H1 (cell line): ENCODE measurements around the gene MRPS30. TPM values are rescaled to one million over a fixed set of nuclear protein-coding genes. Genes with fewer than 3 reads are reported as not detected.

Experiments used
- CTCF ChIA-PET: fragments of 300-600 bp; sonication (Branson Sonifier 250); formaldehyde crosslinking; loops from one replicate; lab custom pipeline; 2021; ENCODE audit not compliant: partially characterized antibody; lab: Charles Lee
- POLR2A ChIA-PET: fragments of 300-600 bp; sonication (Branson Sonifier 250); formaldehyde crosslinking; loops from one replicate; lab custom pipeline; 2021; ENCODE audit warnings: inconsistent platforms; ENCODE audit not compliant: partially characterized antibody; lab: Charles Lee
- DNase-seq, 2 experiments: peaks; one replicate each; pipeline versions ENCODE4 v3.0.0 to v3.0.0-alpha.2; 2010 to 2022; ENCODE audit warnings: low spot score in 2 of 2, low read depth in 1 of 2, mixed read lengths in 1 of 2
- FAIRE-seq: peaks from 2 replicates; lab custom pipeline; 2011; peaks lifted over from hg19 to GRCh38; lab: Jason Lieb, UNC
- H2AFZ ChIP-seq: 2 replicates; pipeline ENCODE4 v1.8.1; 2012; ENCODE audit warnings: low read length, inconsistent platforms
- H2AK5ac ChIP-seq: 2 replicates; pipeline ENCODE4 v1.6.1; 2013; ENCODE audit warnings: low read depth, low read length
- H2BK120ac ChIP-seq: replicated peaks from 2 replicates; pipeline ENCODE3; 2013; ENCODE audit warnings: low read depth, low read length, inconsistent platforms
- H2BK12ac ChIP-seq: 2 replicates; pipeline ENCODE4 v1.6.1; 2013; ENCODE audit warnings: low read depth, low read length
- H2BK15ac ChIP-seq: 2 replicates; pipeline ENCODE4 v1.6.1; 2013; ENCODE audit warnings: low read length
- H2BK20ac ChIP-seq: 2 replicates; pipeline ENCODE4 v1.6.1; 2013; ENCODE audit warnings: low read length
- H2BK5ac ChIP-seq: 2 replicates; pipeline ENCODE4 v1.6.1; 2013; ENCODE audit warnings: low read depth, low read length
- H3K14ac ChIP-seq: 2 replicates; pipeline ENCODE4 v1.6.1; 2013; ENCODE audit warnings: inconsistent platforms; ENCODE audit not compliant: insufficient read length
- H3K18ac ChIP-seq: 2 replicates; pipeline ENCODE4 v1.6.1; 2013; ENCODE audit warnings: low read length; ENCODE audit errors: extremely low read depth
- H3K23ac ChIP-seq: 2 replicates; pipeline ENCODE4 v1.6.1; 2013; ENCODE audit warnings: inconsistent platforms; ENCODE audit not compliant: insufficient read length
- H3K23me2 ChIP-seq: 2 replicates; pipeline ENCODE4 v1.6.1; 2013; ENCODE audit warnings: low read depth, low read length
- H3K27ac ChIP-seq: 2 replicates; pipeline ENCODE4 v1.6.1; 2011; ENCODE audit warnings: low read depth, low read length, inconsistent platforms
- H3K27me3 ChIP-seq, 4 experiments: replicated peaks in 1 of 4; 1 replicate in 1 of 4; 2 replicates in 3 of 4; pipeline versions ENCODE4 v1.6.1 to v1.8.1; 2011 to 2013; ENCODE audit warnings: low read length in 3 of 4, mild to moderate bottlenecking in 3 of 4, inconsistent platforms in 2 of 4, mixed read lengths in 2 of 4, moderate library complexity in 1 of 4; ENCODE audit not compliant: control insufficient read depth in 3 of 4, insufficient read depth in 3 of 4; ENCODE audit errors: extremely low read depth in 1 of 4
- H3K36me3 ChIP-seq, 4 experiments: 2 replicates each; pipeline versions ENCODE4 v1.6.1 to v1.8.1; 2011 to 2013; ENCODE audit warnings: mild to moderate bottlenecking in 4 of 4, low read length in 3 of 4, moderate library complexity in 2 of 4, control low read depth in 1 of 4, inconsistent platforms in 1 of 4; ENCODE audit not compliant: insufficient read depth in 4 of 4, control insufficient read depth in 2 of 4
- H3K4ac ChIP-seq: replicated peaks from 2 replicates; pipeline ENCODE3; 2013; ENCODE audit warnings: low read length, low read depth, mixed read lengths, inconsistent platforms; ENCODE audit not compliant: insufficient read length
- H3K4me1 ChIP-seq, 4 experiments: replicated peaks in 1 of 4; 1 replicate in 1 of 4; 2 replicates in 3 of 4; pipeline versions ENCODE4 v1.6.1 to v1.8.1; 2011 to 2013; ENCODE audit warnings: low read length in 3 of 4, inconsistent platforms in 2 of 4, mixed read lengths in 1 of 4; ENCODE audit not compliant: insufficient read depth in 4 of 4, control insufficient read depth in 3 of 4
- H3K4me2 ChIP-seq, 2 experiments: 2 replicates each; pipeline versions ENCODE4 v1.6.1 to v1.8.1; 2011 to 2013; ENCODE audit warnings: low read depth in 2 of 2, low read length in 2 of 2, control low read depth in 1 of 2, inconsistent platforms in 1 of 2, mild to moderate bottlenecking in 1 of 2; ENCODE audit not compliant: insufficient read depth in 1 of 2
- H3K4me3 ChIP-seq, 4 experiments: fragments of 200-600, 300-600 bp in 1 of 4; sonication (generic), shearing (Covaris generic), sonication (Bioruptor Twin) in 1 of 4; 2 replicates each; pipeline versions ENCODE4 v1.5.1 to v1.8.1; 2011 to 2016; ENCODE audit warnings: low read length in 4 of 4, low read depth in 3 of 4, control low read depth in 2 of 4, inconsistent platforms in 2 of 4, mild to moderate bottlenecking in 2 of 4, mixed read lengths in 1 of 4, moderate library complexity in 1 of 4; ENCODE audit not compliant: insufficient read depth in 2 of 4; ENCODE audit errors: extremely low read depth in 1 of 4
- H3K56ac ChIP-seq: replicated peaks from 2 replicates; pipeline ENCODE3; 2013; ENCODE audit warnings: low read depth, mild to moderate bottlenecking, mixed read lengths, low read length, inconsistent platforms; ENCODE audit not compliant: insufficient read length
- H3K79me1 ChIP-seq: 2 replicates; pipeline ENCODE4 v1.6.1; 2013; ENCODE audit warnings: low read depth, low read length, control low read depth
- H3K79me2 ChIP-seq, 2 experiments: 2 replicates each; pipeline versions ENCODE4 v1.6.1 to v1.8.1; 2012 to 2013; ENCODE audit warnings: low read length in 2 of 2, mild to moderate bottlenecking in 2 of 2, inconsistent platforms in 1 of 2; ENCODE audit not compliant: insufficient read depth in 2 of 2, control insufficient read depth in 1 of 2
- H3K9ac ChIP-seq, 4 experiments: replicated peaks in 1 of 4; 1 replicate in 1 of 4; 2 replicates in 3 of 4; pipeline versions ENCODE4 v1.6.1 to v1.8.1; 2011 to 2013; ENCODE audit warnings: low read depth in 3 of 4, low read length in 3 of 4, control low read depth in 2 of 4, mild to moderate bottlenecking in 2 of 4, moderate library complexity in 2 of 4, inconsistent platforms in 1 of 4; ENCODE audit errors: extremely low read depth in 1 of 4
- H3K9me3 ChIP-seq, 2 experiments: 2 replicates each; pipeline versions ENCODE4 v1.6.1 to v1.8.1; 2012 to 2013; ENCODE audit warnings: mild to moderate bottlenecking in 2 of 2, moderate library complexity in 2 of 2, control low read depth in 1 of 2, inconsistent platforms in 1 of 2, low read depth in 1 of 2, low read length in 1 of 2, mixed read lengths in 1 of 2; ENCODE audit not compliant: insufficient read depth in 2 of 2
- H4K20me1 ChIP-seq, 2 experiments: replicated peaks in 1 of 2; 2 replicates each; pipeline versions ENCODE3 to v1.8.1; 2011 to 2013; ENCODE audit warnings: inconsistent platforms in 2 of 2, low read length in 2 of 2, mild to moderate bottlenecking in 1 of 2; ENCODE audit not compliant: insufficient read depth in 2 of 2, control insufficient read depth in 1 of 2
- H4K5ac ChIP-seq: 2 replicates; pipeline ENCODE4 v1.6.1; 2013; ENCODE audit warnings: low read length, low read depth, mixed read lengths, inconsistent platforms; ENCODE audit not compliant: insufficient read length
- H4K8ac ChIP-seq: 2 replicates; pipeline ENCODE4 v1.8.0; 2013; ENCODE audit warnings: mild to moderate bottlenecking, moderate library complexity, low read length, inconsistent platforms; ENCODE audit not compliant: insufficient read depth; ENCODE audit errors: extremely low read depth
- H4K91ac ChIP-seq: replicated peaks from 2 replicates; pipeline ENCODE3; 2013; ENCODE audit warnings: low read length, mixed read lengths, inconsistent platforms; ENCODE audit not compliant: insufficient read length
- CBX5 ChIP-seq: fragments of 300-800, 300-1000 bp; sonication (generic); IDR thresholded peaks from 2 replicates; pipeline ENCODE4 v1.7.1; 2016; ENCODE audit warnings: antibody characterized with exemption, low read length, low read depth
- CHD1 ChIP-seq: IDR thresholded peaks from 2 replicates; pipeline ENCODE4 v1.6.1; 2012; ENCODE audit warnings: low read depth, low read length, improper control_type of control experiment
- FOSL1 ChIP-seq: IDR thresholded peaks from 2 replicates; pipeline ENCODE4 v1.6.1; 2011; ENCODE audit warnings: mild to moderate bottlenecking, low read depth, low read length, moderate library complexity; ENCODE audit not compliant: insufficient read depth
- NANOG ChIP-seq: IDR thresholded peaks from 2 replicates; pipeline ENCODE4 v1.6.1; 2011; ENCODE audit warnings: low read length, low read depth, mild to moderate bottlenecking, inconsistent platforms; ENCODE audit not compliant: insufficient read depth, poor library complexity, severe bottlenecking
- RNF2 ChIP-seq: fragments of 200-900, 300-1000 bp; sonication (generic); IDR thresholded peaks from 2 replicates; pipeline ENCODE4 v1.7.1; 2016; ENCODE audit warnings: borderline replicate concordance, low read depth, mild to moderate bottlenecking, antibody characterized with exemption, low read length; ENCODE audit not compliant: poor library complexity, severe bottlenecking; ENCODE audit errors: missing control alignments
- SIN3A ChIP-seq, 2 experiments: IDR thresholded peaks in 1 of 2; conservative IDR thresholded peaks in 1 of 2; 2 replicates each; pipeline ENCODE4 v1.6.1; 2011 to 2012; ENCODE audit warnings: low read length in 2 of 2, improper control_type of control experiment in 1 of 2, low read depth in 1 of 2, mild to moderate bottlenecking in 1 of 2
- SP1 ChIP-seq: IDR thresholded peaks from 2 replicates; pipeline ENCODE4 v1.6.1; 2011; ENCODE audit warnings: low read depth, low read length
- TCF12 ChIP-seq: IDR thresholded peaks from 2 replicates; pipeline ENCODE4 v1.6.1; 2011; ENCODE audit warnings: low read depth, mild to moderate bottlenecking, low read length
- TEAD4 ChIP-seq: IDR thresholded peaks from 2 replicates; pipeline ENCODE4 v1.6.1; 2012; ENCODE audit warnings: low read depth, low read length, inconsistent platforms, mixed read lengths
- ZNF274 ChIP-seq: IDR thresholded peaks from 2 replicates; pipeline ENCODE4 v1.7.0; 2012; ENCODE audit warnings: low read length, borderline replicate concordance; ENCODE audit errors: extremely low read depth
- WGBS, 2 experiments: shearing (Covaris generic) in 1 of 2; methylation state at CpG; one replicate each; pipeline versions ENCODE4 v1.1.6 to v1.1.7; 2013 to 2015; ENCODE audit warnings: low lambda C conversion rate in 2 of 2, mixed read lengths in 2 of 2, inconsistent platforms in 1 of 2, low coverage in 1 of 2, missing lambda C conversion rate in 1 of 2; ENCODE audit not compliant: insufficient replicate concordance in 2 of 2, insufficient coverage in 1 of 2, insufficient read length in 1 of 2; ENCODE audit errors: extremely low coverage in 1 of 2, missing lambda C conversion rate in 1 of 2; 5-methylcytosine and 5-hydroxymethylcytosine counted together
- polyA plus RNA-seq, 7 experiments: library from polyadenylated mRNA; depleted of rRNA in 3 of 7; stranded (reverse) in 5 of 7; unstranded in 2 of 7; fragments of >200 nt in 5 of 7; fragments of 200-250 nt in 2 of 7; gene quantifications; 1 replicate in 5 of 7; 2 replicates in 1 of 7; 4 replicates in 1 of 7; pipeline versions ENCODE4 v1.2.1 to v1.2.3, GENCODE V29; 2011 to 2013; ENCODE audit warnings: missing spikeins in 2 of 7, mixed read lengths in 2 of 7
- total RNA-seq: library from RNA; stranded (reverse); fragmentation: NEBNext Ultra II Directional; extraction: Animal tissue kit (Norgen Biotek cat#: 25700); gene quantifications from 2 replicates; pipeline ENCODE4 v1.2.1, GENCODE V29; 2021
- TF ChIP-seq, protein P1 (sequence below): IDR thresholded peaks from 2 replicates; pipeline ENCODE4 v1.6.1; 2012; ENCODE audit warnings: low read length, inconsistent platforms
- TF ChIP-seq, protein P2 (sequence below): IDR thresholded peaks from 2 replicates; pipeline ENCODE4 v1.6.1; 2012; ENCODE audit warnings: inconsistent platforms

Gene MRPS30
- total and polyA plus RNA-seq, 2 of the 8 experiments (the other 6 are each of a cell fraction or from before 2014, with no cell fraction given) = 61.9 to 85.2 TPM

DNA sequence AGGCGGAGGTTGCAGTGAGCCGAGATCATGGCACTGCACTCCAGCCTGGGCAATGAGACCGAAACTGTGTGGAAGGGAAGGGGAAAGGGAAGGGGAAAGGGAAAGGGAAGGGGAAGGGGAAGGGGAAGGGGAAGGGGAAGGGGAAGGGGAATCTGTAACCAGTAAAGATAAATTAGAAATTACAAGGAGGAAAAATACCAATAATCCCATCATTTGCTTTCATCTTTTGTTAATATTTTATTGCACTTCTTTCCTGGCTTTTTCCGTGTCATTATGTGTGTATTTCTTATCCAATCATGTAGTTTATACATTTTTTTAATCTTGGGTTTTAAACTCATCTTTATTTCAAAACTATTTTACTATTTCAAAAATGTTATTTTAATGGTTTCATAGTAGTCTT, 29.6 kb upstream of the MRPS30 start:
- Histone ChIP-seq H3K14ac (no peak overlapping the region), H3K23ac (no peak overlapping the region), H2AFZ (no peak overlapping the region), H3K79me2 (no peaks in the 10 kb centered on the region), H3K9ac (no peak overlapping the region), H3K56ac (no peak overlapping the region), H2BK20ac (no peak overlapping the region), H4K8ac (no peak overlapping the region), H2BK120ac (no peak overlapping the region), H2AK5ac (no peak overlapping the region), H3K4me1 (no peaks in the 10 kb centered on the region), H3K23me2 (no peaks in the 10 kb centered on the region), H4K5ac (no peak overlapping the region), H3K4me2 (no peak overlapping the region), H3K36me3 (no peaks in the 10 kb centered on the region), H2BK5ac (no peak overlapping the region), H3K18ac (no peak overlapping the region), H2BK15ac (no peak overlapping the region), H4K20me1 (no peaks in the 10 kb centered on the region), H3K27me3 (no peaks in the 10 kb centered on the region), H4K91ac (no peak overlapping the region), H3K4me3 (no peak overlapping the region), H3K27ac (no peak overlapping the region), H3K4ac (no peak overlapping the region), H3K9me3 (no peaks in the 10 kb centered on the region), H2BK12ac (no peak overlapping the region), H3K79me1 (no peaks in the 10 kb centered on the region)
- 94% methylated on average over 3 of the region's 4 CpGs; no CpG with 5 or more reads in 1 of the 2 experiments for WGBS, 2 experiments
- POLR2A ChIA-PET = no interaction called here
- no peak for FAIRE-seq
- DNase-seq = no peak
- CTCF ChIA-PET = interaction anchor here (0.8 kb wide), 1 partner anchor 284 kb away, joined by 3 read pairs; no protein-coding TSS in a partner anchor
- no peak for TF ChIP-seq RNF2
- no peak for TF ChIP-seq CHD1
- TF ChIP-seq SP1 = no peak
- TF ChIP-seq SIN3A (conservative IDR thresholded peaks at IDR 0.05 in 1 of 2, IDR thresholded peaks at IDR 0.05 in 1 of 2; ENCODE audit: low read depth in 1 of 2, low read length in 2 of 2) = no peak
- no peak for TF ChIP-seq CBX5
- no peak for TF ChIP-seq NANOG
- no peak for TF ChIP-seq TCF12
- no peak for TF ChIP-seq TEAD4
- TF ChIP-seq, protein P1, sequence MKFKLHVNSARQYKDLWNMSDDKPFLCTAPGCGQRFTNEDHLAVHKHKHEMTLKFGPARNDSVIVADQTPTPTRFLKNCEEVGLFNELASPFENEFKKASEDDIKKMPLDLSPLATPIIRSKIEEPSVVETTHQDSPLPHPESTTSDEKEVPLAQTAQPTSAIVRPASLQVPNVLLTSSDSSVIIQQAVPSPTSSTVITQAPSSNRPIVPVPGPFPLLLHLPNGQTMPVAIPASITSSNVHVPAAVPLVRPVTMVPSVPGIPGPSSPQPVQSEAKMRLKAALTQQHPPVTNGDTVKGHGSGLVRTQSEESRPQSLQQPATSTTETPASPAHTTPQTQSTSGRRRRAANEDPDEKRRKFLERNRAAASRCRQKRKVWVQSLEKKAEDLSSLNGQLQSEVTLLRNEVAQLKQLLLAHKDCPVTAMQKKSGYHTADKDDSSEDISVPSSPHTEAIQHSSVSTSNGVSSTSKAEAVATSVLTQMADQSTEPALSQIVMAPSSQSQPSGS = no peak
- no peak for TF ChIP-seq ZNF274
- TF ChIP-seq FOSL1 = no peak
- TF ChIP-seq, protein P2, sequence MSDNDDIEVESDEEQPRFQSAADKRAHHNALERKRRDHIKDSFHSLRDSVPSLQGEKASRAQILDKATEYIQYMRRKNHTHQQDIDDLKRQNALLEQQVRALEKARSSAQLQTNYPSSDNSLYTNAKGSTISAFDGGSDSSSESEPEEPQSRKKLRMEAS = no peak
